ENCODE results near the gene WASHC1.
"Not testable (repeated sequence)": the region's sequence is repeated elsewhere in the genome, so short reads cannot be mapped to it uniquely, and the experiment has no call there.

The WASHC1 gene

GRCh38 chr9:29356-29755, at the start of gene WASHC1:
TSS of gene WASHC1 (minus strand) at chr9:29456. CDS start at chr9:24999, 4,457 bp downstream.
- not testable (repeated sequence) for DNase-seq

- DNase-seq: not testable (repeated sequence)
Observed at GRCh38 chr9:78333-78732, 49.1 kb upstream of the WASHC1 start.

GRCh38 chr9:76389-76788, 47.1 kb upstream of the WASHC1 start:
- DNase-seq: not testable (repeated sequence)

- not testable (repeated sequence) for DNase-seq
Observed at GRCh38 chr9:73900-74525, 44.8 kb upstream of the WASHC1 start.

- peak in 1 of 2 donors; percentile 7 for DNase-seq
Observed at GRCh38 chr9:73076-73899, 44.0 kb upstream of the WASHC1 start.

- peak; percentile 27 to 37 for DNase-seq
Observed at GRCh38 chr9:63031-63629, 33.9 kb upstream of the WASHC1 start.

GRCh38 chr9:52678-53077, 23.4 kb upstream of the WASHC1 start:
- not testable (repeated sequence) for DNase-seq

GRCh38 chr9:48190-48842, 19.1 kb upstream of the WASHC1 start:
- DNase-seq: not testable (repeated sequence)

- DNase-seq: not testable (repeated sequence)
Observed at GRCh38 chr9:46639-47271, 17.5 kb upstream of the WASHC1 start.

- DNase-seq: not testable (repeated sequence)
Observed at GRCh38 chr9:46164-46563, 16.9 kb upstream of the WASHC1 start.

- not testable (repeated sequence) for DNase-seq
Observed at GRCh38 chr9:45180-45878, 16.1 kb upstream of the WASHC1 start.

GRCh38 chr9:44416-44815, 15.2 kb upstream of the WASHC1 start:
- not testable (repeated sequence) for DNase-seq

- not testable (repeated sequence) for DNase-seq
Observed at GRCh38 chr9:43636-44035, 14.4 kb upstream of the WASHC1 start.

GRCh38 chr9:43116-43515, 13.9 kb upstream of the WASHC1 start:
- DNase-seq: not testable (repeated sequence)

- DNase-seq: not testable (repeated sequence)
Observed at GRCh38 chr9:41819-42218, 12.6 kb upstream of the WASHC1 start.

- not testable (repeated sequence) for DNase-seq
Observed at GRCh38 chr9:41261-41676, 12.0 kb upstream of the WASHC1 start.

GRCh38 chr9:32308-32707, 3.1 kb upstream of the WASHC1 start:
- not testable (repeated sequence) for DNase-seq

GRCh38 chr9:28775-29174, 481 bp downstream of the WASHC1 start:
- DNase-seq: not testable (repeated sequence)

- not testable (repeated sequence) for DNase-seq
Observed at GRCh38 chr9:21621-22020, 7.6 kb downstream of the WASHC1 start.

- not testable (repeated sequence) for DNase-seq
Observed at GRCh38 chr9:16875-17274, 12.4 kb downstream of the WASHC1 start.

- DNase-seq: not testable (repeated sequence)
Observed at GRCh38 chr9:14129-14809, 15.0 kb downstream of the WASHC1 start.

Measured in activated CD4-positive, alpha-beta T cell treated with anti-CD3 and anti-CD28 coated beads for 4 hours (primary cell).